Mucosa of descending colon (tissue), 3 donors: ENCODE data around the gene MXI1. TPM values are rescaled to one million over a fixed set of nuclear protein-coding genes. Genes with fewer than 3 reads are reported as not detected.
A peak's percentile ranks its signal among the peaks of the same experiment; 100 is the strongest.

Source experiments
- ATAC-seq: fragments of 200-7000 bp; cut with Tn5 transposase; one replicate; pipeline ENCODE4 v1.9.1; 2020; ENCODE audit warnings: mild to moderate bottlenecking, moderate library complexity
- DNase-seq, 3 donors: peaks; one replicate each; pipeline ENCODE4 v3.0.0-alpha.2; 2020
- H3K36me3 ChIP-seq: fragments of 200-600 bp; one replicate; pipeline ENCODE4 v1.8.0; 2021; ENCODE audit warnings: low read depth, mild to moderate bottlenecking
- H3K4me1 ChIP-seq: fragments of 200-600 bp; one replicate; pipeline ENCODE4 v1.8.0; 2021; ENCODE audit warnings: low read depth, mild to moderate bottlenecking
- H3K4me3 ChIP-seq: fragments of 200-600 bp; one replicate; pipeline ENCODE4 v1.8.0; 2021; ENCODE audit warnings: mild to moderate bottlenecking
- H3K9me3 ChIP-seq: fragments of 200-600 bp; one replicate; pipeline ENCODE4 v1.8.0; 2021; ENCODE audit warnings: mild to moderate bottlenecking
- intact Hi-C, 2 donors: fragments of 100-400 bp; cut with DNase I in 1 of 2; cut with micrococcal nuclease in 1 of 2; formaldehyde crosslinking; loops; one replicate each; pipeline versions ENCODE4 v1.11.0 to v1.11.1; 2022; cut with DNase I, micrococcal nuclease
- total RNA-seq, 3 donors: library from RNA; stranded (reverse); fragmentation: NEBNext Ultra II Directional in 2 of 3; extraction: Animal tissue kit (Norgen Biotek cat#: 25700) in 2 of 3; gene quantifications; one replicate each; pipeline versions ENCODE4 v1.2.1 to v1.2.4, GENCODE V29; 2021 to 2023
- TF ChIP-seq, protein P1 (sequence below): fragments of 200-600 bp; IDR thresholded peaks from one replicate; pipeline ENCODE4 v1.8.0; 2022; ENCODE audit warnings: antibody characterized with exemption, mild to moderate bottlenecking
- donor health status: DM: no; HTN: no; CAD: no; lungs with moderate emphysema.
- donor health status: DM: no; HTN: no; CAD: no.
- donor health status: DM: no; HTN: yes; CAD: no.

MXI1 gene
- total RNA-seq, 3 donors from 2014 or later, result 112 to 144 (median 139) TPM

DNA sequence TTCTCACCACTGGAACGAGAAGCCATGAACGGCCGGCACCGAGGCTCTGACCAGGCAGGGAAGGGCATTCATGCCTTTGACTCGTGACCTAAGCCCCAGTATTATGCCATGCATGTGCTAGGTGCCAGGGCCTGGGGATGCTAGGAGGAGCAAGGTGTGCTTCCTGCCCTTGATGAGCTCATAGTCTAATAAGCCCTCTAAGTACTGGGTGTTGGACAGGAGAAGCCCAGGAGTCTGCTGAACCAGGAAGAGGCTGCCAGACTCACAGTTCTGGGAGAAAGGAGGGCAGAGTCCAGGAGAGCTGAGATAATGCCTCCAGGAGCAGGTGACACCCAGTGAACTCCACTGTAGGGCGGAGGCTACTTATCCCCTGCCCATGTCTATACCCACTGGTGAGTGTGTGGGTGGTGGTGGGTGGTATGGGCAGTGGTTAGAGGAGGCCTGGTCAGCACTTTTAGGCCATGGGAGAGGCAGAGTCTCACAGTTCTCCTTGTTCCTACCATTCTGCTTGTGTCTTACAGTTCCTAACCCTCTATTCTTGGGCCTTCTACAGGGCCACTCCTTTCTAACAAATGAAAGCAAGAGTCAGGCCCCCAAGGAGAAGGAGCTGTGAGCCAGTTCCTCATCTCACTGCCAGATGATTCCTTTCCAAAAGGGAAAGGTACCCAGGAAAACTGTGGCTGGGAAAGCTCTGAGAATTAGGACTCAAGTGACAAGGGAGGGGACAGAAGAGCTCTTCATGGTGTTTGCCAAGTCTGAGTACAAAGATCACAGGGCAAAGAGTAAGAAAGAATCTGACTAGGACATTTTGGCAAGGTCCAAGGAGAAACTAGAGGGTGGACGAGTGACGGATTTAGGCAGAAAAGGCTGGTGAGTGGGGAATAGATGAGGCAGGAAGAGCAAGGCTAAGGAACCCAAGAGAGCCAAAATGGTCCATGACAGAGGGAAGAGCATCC is 3.6 kb upstream of the MXI1 start:
- peaks cover 21% of the 10 kb centered on the region for H3K4me1 ChIP-seq
- TF ChIP-seq, protein P1, sequence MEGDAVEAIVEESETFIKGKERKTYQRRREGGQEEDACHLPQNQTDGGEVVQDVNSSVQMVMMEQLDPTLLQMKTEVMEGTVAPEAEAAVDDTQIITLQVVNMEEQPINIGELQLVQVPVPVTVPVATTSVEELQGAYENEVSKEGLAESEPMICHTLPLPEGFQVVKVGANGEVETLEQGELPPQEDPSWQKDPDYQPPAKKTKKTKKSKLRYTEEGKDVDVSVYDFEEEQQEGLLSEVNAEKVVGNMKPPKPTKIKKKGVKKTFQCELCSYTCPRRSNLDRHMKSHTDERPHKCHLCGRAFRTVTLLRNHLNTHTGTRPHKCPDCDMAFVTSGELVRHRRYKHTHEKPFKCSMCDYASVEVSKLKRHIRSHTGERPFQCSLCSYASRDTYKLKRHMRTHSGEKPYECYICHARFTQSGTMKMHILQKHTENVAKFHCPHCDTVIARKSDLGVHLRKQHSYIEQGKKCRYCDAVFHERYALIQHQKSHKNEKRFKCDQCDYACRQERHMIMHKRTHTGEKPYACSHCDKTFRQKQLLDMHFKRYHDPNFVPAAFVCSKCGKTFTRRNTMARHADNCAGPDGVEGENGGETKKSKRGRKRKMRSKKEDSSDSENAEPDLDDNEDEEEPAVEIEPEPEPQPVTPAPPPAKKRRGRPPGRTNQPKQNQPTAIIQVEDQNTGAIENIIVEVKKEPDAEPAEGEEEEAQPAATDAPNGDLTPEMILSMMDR, result no peak
- H3K4me3 ChIP-seq, result no peak overlapping the region
- DNase-seq, result peak; percentile 71 to 82 (median 73)
- intact Hi-C loops, result no loop called here
- peak; percentile 91 for ATAC-seq
- H3K9me3 ChIP-seq, result no peaks in the 10 kb centered on the region
- H3K36me3 ChIP-seq, result no peaks in the 10 kb centered on the region

DNA sequence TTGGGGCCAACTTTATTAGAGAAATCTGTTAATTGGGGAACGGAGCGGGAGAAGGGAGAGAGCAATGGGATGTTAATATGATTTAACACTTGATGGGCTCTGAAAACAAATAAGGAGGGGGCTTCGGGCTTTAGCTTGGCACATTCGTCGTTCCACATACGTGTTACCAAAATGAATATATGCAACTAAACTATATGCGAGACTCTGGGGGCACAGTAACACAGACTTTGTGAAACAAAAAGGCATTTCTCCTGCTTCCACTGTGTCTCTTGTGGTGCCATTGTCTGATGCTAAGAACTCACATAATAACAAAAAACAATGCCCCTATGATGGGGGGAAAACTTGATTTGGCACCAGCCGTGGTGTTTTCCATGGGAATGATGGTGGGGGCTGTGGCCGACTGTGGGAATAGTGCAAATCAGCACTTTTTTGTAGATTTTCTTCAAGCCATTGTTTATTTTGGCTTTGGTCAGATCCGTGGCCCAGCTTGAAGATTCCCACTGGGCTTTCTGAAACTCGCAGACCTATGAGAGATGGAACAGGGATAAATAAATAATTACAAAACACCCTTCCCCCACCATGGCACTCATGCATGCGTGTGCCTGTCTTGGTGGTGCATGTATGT is 2.2 kb upstream of the MXI1 start:
- Histone ChIP-seq H3K4me1 (peaks cover 21% of the 10 kb centered on the region), H3K4me3 (no peak overlapping the region), H3K36me3 (no peaks in the 10 kb centered on the region), H3K9me3 (no peaks in the 10 kb centered on the region)
- DNase-seq (no peak), ATAC-seq (no peak)
- intact Hi-C loops, result loop anchor here in 1 of 2 donors (5.0 kb wide), 1 partner anchor 68 kb away; no protein-coding TSS in a partner anchor
- TF ChIP-seq, protein P1, result no peak

DNA sequence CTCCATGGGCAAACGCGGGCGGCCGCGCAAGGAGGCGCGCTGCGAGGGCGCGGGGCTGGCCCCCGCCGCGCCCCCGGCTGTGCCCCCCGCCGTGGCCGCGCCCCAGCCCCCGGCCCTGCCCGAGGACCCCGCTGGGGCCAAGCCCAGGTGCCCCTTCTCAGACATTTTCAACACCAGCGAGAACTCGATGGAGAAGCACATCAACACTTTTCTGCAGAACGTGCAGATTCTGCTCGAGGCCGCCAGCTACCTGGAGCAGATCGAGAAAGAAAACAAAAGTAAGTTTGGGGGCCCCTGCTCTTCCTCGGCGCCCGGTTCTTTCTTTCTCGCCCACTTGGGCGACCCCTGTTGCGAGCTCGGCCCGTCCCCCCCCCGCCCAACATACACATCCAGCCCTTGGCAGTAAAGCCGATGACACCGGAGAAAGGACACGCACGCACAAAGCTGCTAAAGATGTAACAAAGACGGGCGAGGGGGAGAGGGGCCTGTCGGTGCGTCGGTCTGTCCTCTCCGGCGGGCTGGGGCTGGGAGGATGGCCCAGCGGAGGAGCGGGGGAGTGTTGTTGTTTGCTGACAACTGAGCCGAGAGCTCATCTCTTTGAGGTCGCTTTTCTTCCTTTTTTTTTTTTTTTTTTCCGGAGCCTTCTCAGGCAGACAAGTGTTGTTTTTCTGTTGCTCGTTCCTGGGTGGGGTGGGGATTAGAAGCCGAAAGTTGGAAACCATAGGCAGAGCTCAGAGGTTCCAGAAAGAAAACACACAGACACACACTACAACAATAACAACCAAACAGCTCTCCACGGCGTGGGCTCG is 604 bp downstream of the MXI1 start:
- Histone ChIP-seq H3K36me3 (no peaks in the 10 kb centered on the region), H3K4me1 (peaks cover 32% of the 10 kb centered on the region), H3K4me3 (peak overlapping the region; percentile 28), H3K9me3 (no peaks in the 10 kb centered on the region)
- no peak for ATAC-seq
- TF ChIP-seq, protein P1, result no peak
- intact Hi-C loops, result loop anchor here in 1 of 2 donors (5.0 kb wide), 1 partner anchor 71 kb away; no protein-coding TSS in a partner anchor
- DNase-seq, result peak; percentile 55 to 76 (median 65)

DNA sequence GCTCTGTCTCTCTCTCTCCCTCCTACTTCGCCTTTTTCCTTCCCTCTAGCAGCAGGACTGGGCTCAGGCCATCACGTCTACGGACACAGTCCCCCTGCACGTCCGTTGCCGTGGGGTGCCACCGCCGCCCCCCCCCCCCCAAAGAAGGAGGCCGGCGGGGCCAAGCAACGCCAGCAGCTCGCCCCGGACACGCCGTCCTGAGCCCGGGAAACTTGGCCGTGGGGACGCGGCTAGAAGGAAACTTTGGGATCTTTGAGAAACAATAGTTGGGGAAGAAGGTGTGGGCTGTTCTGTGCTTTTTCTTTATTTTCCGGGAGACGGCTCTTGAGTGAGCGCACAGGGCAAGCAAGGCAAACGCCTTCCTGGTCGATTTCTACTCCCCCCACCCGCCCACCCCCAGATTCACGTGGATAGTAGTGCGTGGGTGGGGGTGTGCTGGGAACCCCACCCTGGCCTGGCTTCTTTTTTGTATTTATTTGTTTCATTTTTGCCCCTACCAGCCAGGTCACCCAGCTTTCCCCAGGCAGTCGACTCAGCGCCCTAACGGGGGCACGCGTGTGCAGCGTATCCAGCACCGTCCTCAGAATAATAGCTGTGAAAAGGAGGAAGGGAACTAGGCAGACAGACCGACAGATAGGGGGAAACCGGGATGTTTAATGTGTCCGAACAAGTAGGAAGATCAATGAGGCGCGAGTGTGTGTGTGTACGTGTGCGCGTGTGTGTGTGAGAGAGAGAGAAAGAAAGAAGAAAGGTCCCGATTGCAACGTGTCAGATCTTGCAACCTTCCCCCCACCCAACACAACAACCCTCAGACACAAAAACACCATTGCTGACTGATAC is 1.4 kb downstream of the MXI1 start:
- no peaks in the 10 kb centered on the region for H3K36me3 ChIP-seq
- TF ChIP-seq, protein P1, result no peak
- ATAC-seq (peak; percentile 4), DNase-seq (peak; percentile 51 to 62 (median 58))
- H3K4me3 ChIP-seq, result peak overlapping the region; percentile 28
- no peaks in the 10 kb centered on the region for H3K9me3 ChIP-seq
- intact Hi-C loops, result loop anchor here in 1 of 2 donors (5.0 kb wide), 1 partner anchor 72 kb away; no protein-coding TSS in a partner anchor
- H3K4me1 ChIP-seq, result peaks cover 25% of the 10 kb centered on the region
